OCI-LY3 (cell line): ENCODE data around the gene FAU.

Experiments used
- H2AFZ ChIP-seq: fragments of 200-600, 300-600 bp; shearing (Covaris generic); 2 replicates; pipeline ENCODE4 v1.6.0; 2014; ENCODE audit warnings: antibody characterized with exemption, low read depth, low read length
- H3K27ac ChIP-seq: fragments of 200-600, 300-600 bp; sonication (generic); 2 replicates; pipeline ENCODE4 v1.5.1; 2014; ENCODE audit warnings: mild to moderate bottlenecking, low read length, moderate library complexity, mixed read lengths
- H3K27me3 ChIP-seq: fragments of 200-600, 300-600 bp; sonication (generic); 2 replicates; pipeline ENCODE4 v1.6.1; 2014; ENCODE audit warnings: low read depth, low read length, mixed read lengths
- H3K36me3 ChIP-seq: fragments of 200-600, 300-600 bp; sonication (generic); replicated peaks from 2 replicates; pipeline ENCODE3; 2014; ENCODE audit warnings: low read depth, low read length, mixed read lengths
- H3K4me1 ChIP-seq: fragments of 300-600, 200-600 bp; sonication (generic); 2 replicates; pipeline ENCODE4 v1.6.1; 2014; ENCODE audit warnings: low read length, mixed read lengths
- H3K4me2 ChIP-seq: fragments of 200-600, 300-600 bp; sonication (generic); 2 replicates; pipeline ENCODE4 v1.6.1; 2014; ENCODE audit warnings: low read length, mixed read lengths
- H3K4me3 ChIP-seq: fragments of 300-600, 200-600 bp; sonication (generic); 2 replicates; pipeline ENCODE4 v1.5.1; 2014; ENCODE audit warnings: antibody characterized with exemption, mild to moderate bottlenecking, low read length, moderate library complexity
- H3K79me2 ChIP-seq: fragments of 300-600, 200-600 bp; shearing (Covaris generic); 2 replicates; pipeline ENCODE4 v1.6.1; 2014; ENCODE audit warnings: mild to moderate bottlenecking, low read length, mixed read lengths
- H3K9ac ChIP-seq: fragments of 300-600, 200-600 bp; shearing (Covaris generic); 2 replicates; pipeline ENCODE4 v1.6.0; 2014; ENCODE audit warnings: mild to moderate bottlenecking, low read length, moderate library complexity
- H3K9me3 ChIP-seq: fragments of 200-600, 300-600 bp; shearing (Covaris generic); 2 replicates; pipeline ENCODE4 v1.6.1; 2014; ENCODE audit warnings: low read length, mixed read lengths; ENCODE audit not compliant: insufficient read depth
- H4K20me1 ChIP-seq: fragments of 200-600, 300-600 bp; sonication (generic); 2 replicates; pipeline ENCODE4 v1.6.1; 2016; ENCODE audit warnings: low read length, mixed read lengths; ENCODE audit not compliant: insufficient read depth
- CTCF ChIP-seq: fragments of 200-600, 300-600 bp; sonication (generic); IDR thresholded peaks from 2 replicates; pipeline ENCODE4 v1.5.1; 2014; ENCODE audit warnings: antibody characterized with exemption, low read length, low read depth
- EZH2phosphoT487 ChIP-seq: fragments of 200-600 bp; shearing (Covaris generic); IDR thresholded peaks from 2 replicates; pipeline ENCODE4 v1.6.1; 2018; ENCODE audit warnings: antibody characterized with exemption, mixed run types, low read depth

Gene FAU

GRCh38 chr11:65135633-65136145 is 13.8 kb upstream of the FAU start:
- peak overlapping the region; percentile 99 for H3K27ac ChIP-seq
- H3K79me2 ChIP-seq, result peaks cover 46% of the 10 kb centered on the region
- H3K4me2 ChIP-seq, result peak overlapping the region; percentile 95
- H3K4me3 ChIP-seq, result peak overlapping the region; percentile 93
- no peaks in the 10 kb centered on the region for H3K9me3 ChIP-seq
- peaks cover 27% of the 10 kb centered on the region for H3K4me1 ChIP-seq
- peak overlapping the region; percentile 99 for H3K9ac ChIP-seq
- H3K27me3 ChIP-seq, result 0 out of 2 replicates have a peak, but pooled peaks cover 4% of the 10 kb centered on the region
- H3K36me3 ChIP-seq, result peaks cover 21% of the 10 kb centered on the region
- no peaks in the 10 kb centered on the region for H4K20me1 ChIP-seq
- no peak overlapping the region for H2AFZ ChIP-seq
- TF ChIP-seq CTCF, result no peak
- no peak for TF ChIP-seq EZH2phosphoT487

- Histone ChIP-seq H2AFZ (peak overlapping the region; percentile 77), H3K9me3 (no peaks in the 10 kb centered on the region), H3K79me2 (peaks cover 47% of the 10 kb centered on the region), H3K4me1 (peaks cover 33% of the 10 kb centered on the region), H3K27ac (peak overlapping the region; percentile 99), H4K20me1 (no peaks in the 10 kb centered on the region), H3K4me2 (peak overlapping the region; percentile 95), H3K27me3 (no peaks in the 10 kb centered on the region), H3K4me3 (peak overlapping the region; percentile 93), H3K9ac (peak overlapping the region; percentile 99), H3K36me3 (peaks cover 26% of the 10 kb centered on the region)
- no peak for TF ChIP-seq CTCF
Observed at GRCh38 chr11:65134952-65135632, 13.2 kb upstream of the FAU start.

GRCh38 chr11:65134240-65134951 is 12.5 kb upstream of the FAU start, which contains the start of gene SYVN1:
Gene SYVN1 (minus strand): TSS chr11:65134519. CDS start chr11:65133601, 918 bp downstream.
- Histone ChIP-seq H3K9ac (peak within 1 kb of the TSS; percentile 99), H3K79me2 (peaks cover 47% of the 10 kb centered on the region), H3K27ac (peak within 1 kb of the TSS; percentile 99), H2AFZ (peak within 1 kb of the TSS; percentile 77), H3K27me3 (no peaks in the 10 kb centered on the region), H3K4me2 (peak within 1 kb of the TSS; percentile 100), H3K4me3 (peak within 1 kb of the TSS; percentile 93), H3K4me1 (peaks cover 36% of the 10 kb centered on the region), H4K20me1 (no peaks in the 10 kb centered on the region), H3K36me3 (peaks cover 33% of the 10 kb centered on the region), H3K9me3 (no peaks in the 10 kb centered on the region)
- TF ChIP-seq CTCF (no peak), EZH2phosphoT487 (no peak)

GRCh38 chr11:65133724-65134123 is 11.8 kb upstream of the FAU start:
- peak overlapping the region; percentile 93 for H3K4me3 ChIP-seq
- no peaks in the 10 kb centered on the region for H3K27me3 ChIP-seq
- peak overlapping the region; percentile 99 for H3K27ac ChIP-seq
- H3K4me2 ChIP-seq, result peak overlapping the region; percentile 100
- H3K36me3 ChIP-seq, result peaks cover 40% of the 10 kb centered on the region
- H3K9me3 ChIP-seq, result no peaks in the 10 kb centered on the region
- TF ChIP-seq CTCF (no peak), EZH2phosphoT487 (no peak)
- H3K4me1 ChIP-seq, result peaks cover 36% of the 10 kb centered on the region
- no peaks in the 10 kb centered on the region for H4K20me1 ChIP-seq
- H2AFZ ChIP-seq, result no peak overlapping the region
- peak overlapping the region; percentile 99 for H3K9ac ChIP-seq
- peaks cover 47% of the 10 kb centered on the region for H3K79me2 ChIP-seq
